GM21381 (cell line): Measurements from ENCODE around the gene SREBF1.

Experiments
- ATAC-seq: cut with Tn5 transposase; IDR thresholded peaks from one replicate; pipeline ENCODE4 v1.9.1; 2021; ENCODE audit warnings: mild to moderate bottlenecking, moderate library complexity; ENCODE audit not compliant: unreplicated experiment

SREBF1 gene

DNA sequence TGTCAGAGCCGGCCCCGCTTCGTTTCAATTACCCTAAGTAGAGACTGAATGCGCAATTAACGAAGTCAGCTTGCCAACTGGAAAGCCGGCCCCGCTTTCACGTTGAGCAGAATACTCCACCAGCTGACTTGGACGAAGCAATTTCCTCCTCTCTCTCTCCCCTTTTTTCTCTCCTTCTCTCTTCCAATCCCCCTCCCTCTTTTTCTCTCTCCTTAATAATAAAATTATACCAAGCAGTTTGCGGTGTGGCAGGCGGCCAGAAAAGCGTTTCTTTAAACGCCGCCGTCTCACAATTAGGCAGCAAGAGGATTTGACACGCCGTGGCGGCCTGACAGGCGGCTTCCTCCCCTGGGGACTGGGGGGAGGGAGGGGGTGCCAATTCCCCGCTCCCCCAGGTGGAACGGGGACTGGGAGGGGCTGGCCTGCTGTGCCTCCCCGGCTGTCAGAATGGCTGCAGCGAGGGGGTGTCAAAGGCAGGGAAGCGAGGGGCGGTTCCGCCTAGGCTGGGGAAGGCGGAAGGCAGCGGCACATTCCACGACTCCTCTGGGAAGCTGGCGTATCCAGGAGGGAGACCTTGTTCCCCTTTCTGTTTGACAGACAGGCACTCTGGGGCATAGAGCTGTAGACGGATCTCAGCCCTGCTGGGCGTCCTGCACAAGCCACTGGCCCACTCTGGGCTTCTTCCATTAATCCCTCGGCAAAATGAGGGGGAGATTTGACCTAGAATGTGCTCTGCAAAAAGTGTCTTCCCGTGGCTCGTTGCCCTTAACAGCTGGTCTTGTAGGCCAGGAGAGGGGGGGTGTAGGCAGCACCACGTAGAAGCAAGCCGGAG lies 52.7 kb downstream of the SREBF1 start:
- ATAC-seq = no peak

DNA sequence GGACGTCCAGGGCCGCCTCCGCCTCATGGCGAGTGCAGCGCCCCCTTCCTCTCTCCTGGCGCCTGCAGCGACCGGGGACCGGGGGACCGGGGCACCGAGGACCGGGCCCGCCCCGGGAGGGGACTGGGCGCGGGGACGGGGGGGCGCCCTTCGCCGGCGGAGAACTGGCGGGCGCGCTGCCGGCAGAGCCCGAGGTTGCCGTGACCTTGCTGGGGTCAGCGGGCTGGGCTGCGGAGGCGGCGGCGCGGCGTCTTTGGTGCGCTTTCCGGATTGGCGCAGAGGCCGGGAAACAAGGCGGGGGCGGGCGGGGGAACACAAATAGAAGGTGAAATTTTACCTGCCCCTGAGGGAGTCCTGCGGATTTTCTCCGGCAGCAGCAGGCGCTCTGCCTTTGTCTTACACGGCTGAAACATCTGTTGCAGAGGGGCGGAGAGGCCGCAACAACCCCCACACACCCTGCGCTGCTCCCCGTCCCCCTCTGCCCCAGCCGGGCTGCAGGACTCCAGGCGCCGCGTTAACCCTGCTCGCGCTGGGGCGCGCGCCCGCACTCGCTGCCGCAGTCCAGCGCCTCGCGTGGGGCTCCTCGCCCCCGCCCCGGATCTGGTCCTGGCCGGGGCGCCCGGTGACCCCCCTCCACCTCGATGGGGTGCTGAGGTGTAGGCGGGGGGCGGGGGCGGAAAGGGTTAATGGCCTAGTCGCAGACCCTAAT lies 53.5 kb downstream of the SREBF1 start:
- ATAC-seq = peak; percentile 39

DNA sequence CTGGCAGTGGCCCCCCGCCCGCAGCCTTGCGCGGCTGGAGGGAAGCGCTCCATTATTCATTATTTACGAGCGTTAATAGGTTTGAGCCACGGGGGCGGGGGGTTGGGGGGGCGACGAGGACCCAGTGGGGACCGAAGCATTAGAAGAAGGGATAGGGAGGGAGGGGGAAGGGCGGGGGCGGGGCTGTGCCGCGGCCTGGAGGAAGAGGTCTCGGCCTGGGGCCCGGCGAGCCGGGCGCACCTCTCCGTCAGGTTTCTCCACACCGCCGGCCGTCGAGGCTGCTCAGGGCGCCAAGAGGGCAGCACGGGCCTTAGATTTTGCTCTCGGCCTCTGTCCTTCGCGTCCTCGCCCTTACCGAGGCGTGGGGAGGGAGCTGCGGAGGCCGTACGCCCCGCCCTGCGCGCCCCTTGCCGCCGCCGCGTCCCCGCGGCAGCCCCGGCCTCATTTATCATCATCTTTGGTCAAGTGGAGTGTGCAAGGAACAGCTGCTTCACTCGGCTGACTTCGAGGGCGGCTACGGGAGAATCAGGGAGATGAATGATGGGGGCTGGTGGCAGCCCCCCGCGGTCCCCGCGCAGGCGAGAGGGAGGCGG lies 54.2 kb downstream of the SREBF1 start:
- ATAC-seq = peak; percentile 8

DNA sequence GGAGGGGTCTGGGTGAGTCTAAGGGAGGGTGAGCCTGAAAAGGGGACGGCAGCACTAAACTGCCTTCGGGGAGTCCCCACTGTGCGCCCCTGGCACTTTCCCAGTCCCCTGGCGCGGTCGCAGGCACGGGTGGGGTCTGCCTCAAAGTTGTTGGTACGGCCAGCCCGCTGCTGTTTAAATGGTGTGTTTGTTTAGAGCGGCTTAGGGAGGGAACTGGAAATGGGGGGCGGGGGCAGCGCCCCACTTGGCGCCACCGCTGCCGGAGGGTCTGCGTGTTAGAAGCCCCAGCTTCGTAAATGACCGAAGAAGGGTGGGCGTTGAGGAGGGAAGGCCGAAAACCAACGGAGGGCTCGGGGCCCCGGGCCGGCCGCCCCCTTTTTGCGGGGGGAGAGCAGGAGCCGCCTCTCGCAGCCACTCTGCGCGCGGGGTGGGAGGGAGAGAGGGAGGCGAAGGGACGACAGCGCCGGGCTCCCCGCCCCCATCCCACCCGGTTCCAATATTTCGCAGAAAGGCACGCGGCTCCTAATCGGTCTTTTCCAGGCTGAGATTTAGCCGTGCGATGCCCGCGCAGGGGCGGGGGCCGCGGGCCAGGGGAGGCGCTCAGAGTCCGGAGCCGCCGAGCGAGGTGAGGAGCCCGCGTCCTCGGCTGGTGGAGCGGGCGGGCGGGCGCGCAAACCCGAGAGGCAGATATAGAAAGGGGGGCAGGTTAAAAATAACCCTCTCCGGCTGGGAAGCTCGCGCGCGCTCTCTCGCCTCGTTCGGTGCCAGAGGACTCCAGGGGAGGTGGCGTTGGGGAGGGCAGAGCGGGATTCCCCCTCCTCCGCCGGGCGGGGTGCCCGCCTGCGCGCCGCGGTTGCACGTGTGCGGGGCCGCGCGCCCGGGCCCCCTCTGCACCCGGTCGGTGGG lies 54.9 kb downstream of the SREBF1 start:
- ATAC-seq = no peak

DNA sequence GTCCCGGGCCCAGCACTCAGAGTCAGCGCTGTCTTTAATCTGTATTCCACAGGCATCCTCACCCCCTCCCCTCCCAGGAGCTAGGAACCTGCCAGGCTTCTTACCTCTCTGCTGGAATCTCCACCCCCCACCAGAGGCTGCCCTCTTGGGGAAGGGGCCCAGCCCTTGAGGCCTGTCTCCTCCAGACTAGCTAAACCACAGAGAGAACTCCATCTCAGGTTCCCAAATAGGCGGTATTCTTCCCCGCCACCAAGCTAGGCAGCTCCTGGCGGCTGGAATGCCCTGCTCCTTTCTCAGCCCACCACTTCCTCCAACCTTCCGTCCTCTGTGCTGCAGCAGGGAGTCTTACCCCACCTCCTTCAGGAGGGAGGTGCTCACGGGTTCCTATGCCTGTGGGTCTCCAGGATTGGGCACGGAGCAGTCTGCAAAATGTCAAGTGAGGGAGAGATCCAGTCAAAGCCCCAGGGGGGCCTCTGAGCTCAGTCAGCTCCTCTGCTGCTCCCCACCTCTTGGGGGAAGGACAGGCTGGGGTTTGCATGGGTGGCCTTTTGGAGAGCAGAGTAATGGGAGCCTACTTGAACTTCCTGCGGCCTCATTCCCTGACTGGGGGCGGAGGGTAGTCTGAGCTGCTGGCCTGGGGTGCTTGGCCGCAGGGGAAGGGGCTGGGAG lies 55.7 kb downstream of the SREBF1 start:
- no peak for ATAC-seq

DNA sequence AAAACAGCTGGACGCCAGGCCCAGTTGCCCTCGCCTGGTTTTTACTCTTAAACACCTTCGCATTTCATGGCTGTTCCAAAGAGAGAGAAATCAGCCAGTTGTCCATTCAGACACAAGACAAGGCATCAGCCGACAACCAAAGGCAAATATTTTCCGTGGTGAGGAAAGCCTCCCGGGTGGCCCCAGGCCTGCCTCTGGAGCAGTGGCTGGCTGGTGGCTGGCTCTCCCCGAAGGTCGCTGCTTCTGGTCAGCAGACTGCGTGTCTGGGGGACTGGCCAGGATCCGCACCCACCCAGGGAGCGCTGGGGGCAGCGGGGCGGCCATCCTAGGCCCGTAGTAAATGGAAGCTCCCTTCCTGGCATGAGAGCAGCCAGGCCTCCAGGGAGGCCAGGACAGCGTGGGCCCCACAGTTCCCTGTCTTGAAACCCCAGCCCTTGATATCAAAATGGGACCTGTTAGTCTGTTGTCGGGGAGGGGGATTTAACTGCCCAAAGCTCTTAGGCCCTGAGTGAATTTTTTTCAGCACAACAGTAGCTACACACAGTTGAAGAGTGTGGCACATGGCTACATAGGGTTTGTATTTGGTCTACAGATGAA lies 57.7 kb downstream of the SREBF1 start:
- no peak for ATAC-seq

DNA sequence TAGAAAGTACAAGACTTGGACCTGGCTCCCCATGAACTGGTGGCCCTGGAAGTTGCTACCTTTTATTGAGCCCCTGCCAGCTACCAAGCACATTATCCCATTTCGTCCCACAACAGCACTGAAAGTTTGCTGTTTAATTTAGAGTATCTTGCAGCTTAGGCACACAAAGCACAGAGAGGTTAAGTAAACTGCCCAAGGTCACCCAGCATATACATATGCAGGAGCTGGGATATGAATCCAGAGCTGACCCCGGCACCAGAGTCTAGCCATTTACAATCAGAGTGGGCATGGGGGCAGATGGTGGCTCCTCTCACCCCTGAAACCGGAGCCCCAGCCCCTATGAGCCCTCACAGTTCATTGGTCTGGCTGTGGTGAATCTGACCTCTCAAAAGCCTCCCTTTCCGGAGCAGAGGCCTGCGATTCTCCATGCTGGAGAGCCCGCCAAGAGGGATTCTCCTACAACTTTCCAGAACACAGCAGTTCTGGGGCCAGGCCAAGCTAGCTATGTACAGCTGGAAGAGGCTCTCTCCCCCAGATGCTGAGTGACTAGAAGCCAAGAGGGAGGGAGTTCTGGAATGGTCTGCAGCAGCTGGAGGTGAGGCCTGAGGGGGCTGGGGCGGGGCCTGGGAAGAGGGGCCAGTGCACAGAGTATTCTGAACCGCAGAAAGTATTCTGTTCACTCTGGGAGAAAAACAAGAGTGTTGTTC lies 58.3 kb downstream of the SREBF1 start:
- ATAC-seq = no peak

DNA sequence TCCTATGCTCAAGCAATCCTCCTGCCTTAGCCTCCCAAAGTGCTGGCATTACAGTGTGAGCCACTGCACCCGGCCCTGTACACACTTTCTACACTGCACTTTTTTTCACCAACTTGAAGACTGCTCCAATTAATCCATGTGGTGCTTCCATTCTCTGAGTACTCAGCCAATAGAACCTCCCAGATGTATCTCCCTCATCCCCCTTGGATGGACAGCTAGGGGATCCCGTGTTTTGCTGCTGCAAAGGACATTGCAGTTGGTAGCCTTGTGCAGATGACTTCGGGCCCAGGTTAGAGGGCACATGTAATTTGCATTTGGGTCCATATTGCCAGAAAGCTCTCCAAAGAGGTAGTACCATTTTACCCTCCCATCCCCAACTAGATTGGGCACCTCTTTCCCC lies 59.9 kb downstream of the SREBF1 start:
- ATAC-seq = no peak

DNA sequence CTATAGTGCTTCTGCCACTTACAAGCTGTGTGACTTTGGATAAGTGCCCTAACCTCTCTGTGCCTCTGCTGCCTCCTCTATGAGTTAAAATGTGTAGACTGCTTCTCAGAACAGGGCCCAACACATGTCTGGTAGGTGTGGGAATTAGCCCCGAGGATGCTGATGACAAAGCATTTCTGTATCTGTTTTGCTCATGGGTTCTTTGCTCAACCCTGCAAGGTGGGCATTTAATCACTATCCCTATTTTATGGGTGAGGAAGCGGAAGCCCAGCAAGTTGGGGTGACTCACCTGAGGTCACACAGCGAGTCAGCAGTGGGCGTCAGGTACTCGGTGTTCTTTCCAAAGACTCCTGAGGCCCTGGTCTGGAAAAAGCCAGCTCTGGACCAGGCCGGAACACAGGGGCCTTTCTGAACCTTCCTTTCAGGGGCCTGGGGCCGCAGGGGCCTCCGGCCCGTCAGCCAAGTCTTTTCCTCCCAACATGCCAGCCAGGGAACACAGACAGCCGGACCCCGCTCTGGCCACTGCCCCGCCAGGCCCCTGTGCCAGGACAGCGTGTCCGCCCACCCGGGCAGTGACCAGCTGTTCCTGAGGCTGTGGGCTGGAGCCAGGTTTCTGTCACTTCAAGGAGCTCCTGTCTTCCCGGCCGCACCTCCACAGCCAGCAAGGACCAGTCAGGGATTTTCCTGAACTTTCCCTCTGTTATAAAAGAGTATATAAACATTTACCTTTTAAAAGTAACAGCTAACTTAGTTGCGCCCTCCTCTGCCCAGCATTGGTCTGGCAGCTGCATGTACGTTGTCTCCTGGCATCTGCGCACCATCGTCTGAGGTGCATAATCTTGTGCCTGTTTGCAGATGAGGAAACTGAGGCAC lies 62.5 kb downstream of the SREBF1 start:
- ATAC-seq = no peak

DNA sequence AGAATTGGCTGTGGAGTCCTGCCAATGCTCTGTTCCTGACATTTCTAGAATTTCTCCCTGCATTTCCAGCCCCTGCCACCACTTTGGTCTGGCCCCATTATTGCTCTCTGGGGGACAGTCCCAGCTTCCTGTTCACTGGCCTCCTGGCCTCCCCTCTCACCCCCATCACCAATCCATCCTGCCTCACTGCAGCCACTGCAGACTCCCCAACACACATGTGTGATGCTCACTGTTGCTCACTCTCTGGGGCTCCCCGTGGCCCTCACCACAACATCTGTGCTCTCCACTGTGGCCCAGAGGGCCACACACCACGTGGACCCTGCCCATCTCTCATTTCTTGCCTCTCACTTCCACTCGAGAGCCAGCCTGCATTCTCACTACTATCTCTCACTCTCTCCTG lies 64.6 kb downstream of the SREBF1 start:
- ATAC-seq = no peak

DNA sequence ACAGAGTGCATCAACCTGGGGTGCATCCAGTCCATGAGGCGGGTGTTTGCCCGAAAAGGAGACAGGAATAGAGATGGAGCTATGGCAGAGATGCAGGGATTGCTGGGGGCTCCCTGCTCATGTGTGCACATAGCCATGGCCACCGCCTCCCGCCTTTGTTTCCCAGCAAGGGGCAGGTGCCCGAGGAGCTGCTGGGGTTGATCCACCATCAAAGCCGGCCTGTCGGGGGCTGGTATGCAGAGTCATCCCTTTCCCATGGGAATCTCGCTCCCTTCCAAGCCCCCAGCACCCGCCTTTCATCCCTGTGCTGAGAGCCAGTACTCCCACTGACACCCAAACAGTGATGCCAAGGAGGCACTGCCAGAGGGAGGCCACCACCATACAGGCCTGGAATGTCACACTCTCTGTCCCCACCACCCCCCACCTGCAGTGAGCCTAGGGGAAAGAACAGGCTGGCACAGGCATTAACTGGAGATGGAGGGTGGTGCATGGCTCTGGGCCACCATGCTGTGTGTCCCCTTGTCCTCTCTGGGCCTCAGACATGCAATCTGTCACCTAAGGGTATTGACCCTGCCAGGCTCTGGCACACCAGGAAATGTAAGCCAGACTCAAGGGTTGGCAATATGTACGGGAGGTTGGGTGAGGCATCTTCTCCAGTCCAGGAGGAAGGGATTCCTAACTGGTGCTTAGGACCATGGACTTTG lies 65.1 kb downstream of the SREBF1 start:
- no peak for ATAC-seq

DNA sequence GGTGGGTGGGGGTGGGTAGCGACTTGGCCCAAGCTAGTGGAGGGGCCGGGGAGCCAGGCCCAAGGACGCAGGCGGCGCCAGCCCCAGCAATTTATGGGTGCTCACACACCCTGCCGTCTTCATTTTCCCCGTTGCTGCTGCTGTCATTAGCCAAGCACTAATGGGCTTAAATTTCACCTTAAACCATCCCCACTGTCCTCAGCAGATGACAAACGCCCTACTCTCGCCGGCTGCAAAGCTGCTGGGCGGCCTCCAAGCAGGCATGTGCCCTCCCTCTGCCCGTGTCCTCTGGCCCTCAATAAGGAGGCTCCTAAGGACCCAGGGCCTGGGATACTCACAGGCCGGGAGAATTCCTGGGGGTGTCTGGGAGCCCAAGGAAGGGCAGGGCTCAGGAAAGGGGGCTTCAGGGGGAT lies 66.1 kb downstream of the SREBF1 start:
- no peak for ATAC-seq

DNA sequence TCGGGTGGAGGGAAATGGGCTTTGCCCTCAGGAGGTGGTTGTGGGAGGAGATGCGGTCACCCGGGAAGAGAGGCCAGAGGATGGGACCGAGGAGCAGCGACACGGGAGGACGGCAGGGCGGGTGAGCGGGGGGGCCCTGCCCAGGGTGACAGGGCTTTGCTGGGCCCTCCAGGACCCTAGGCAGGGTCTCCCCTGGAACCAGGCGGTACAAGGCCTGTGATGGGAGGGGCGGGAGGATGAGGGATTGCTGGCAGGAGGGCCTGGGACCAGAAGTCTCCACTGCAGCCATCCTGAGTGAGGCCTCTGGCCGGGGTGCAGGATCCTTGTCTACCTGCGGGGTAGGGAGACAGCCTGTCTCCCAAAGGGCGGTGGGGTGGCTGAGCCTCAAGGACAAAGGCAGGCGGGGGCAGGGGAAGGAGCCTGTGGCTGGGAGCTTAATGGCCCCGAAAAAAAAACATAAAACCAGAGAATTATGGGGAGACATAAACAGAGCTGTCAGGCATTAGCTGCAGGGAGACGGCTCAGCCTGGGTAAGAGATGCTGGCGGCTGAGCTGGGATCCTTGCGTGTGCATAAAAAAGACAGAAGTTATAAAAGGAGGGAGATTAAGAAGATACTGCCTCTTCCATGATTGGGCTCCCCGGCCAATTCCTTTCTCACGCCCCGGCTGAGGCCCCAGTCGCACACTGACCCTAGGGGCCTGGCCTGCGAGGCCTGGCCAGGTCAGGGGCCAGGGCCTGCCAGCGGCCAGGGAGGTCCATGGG lies 66.7 kb downstream of the SREBF1 start:
- no peak for ATAC-seq

DNA sequence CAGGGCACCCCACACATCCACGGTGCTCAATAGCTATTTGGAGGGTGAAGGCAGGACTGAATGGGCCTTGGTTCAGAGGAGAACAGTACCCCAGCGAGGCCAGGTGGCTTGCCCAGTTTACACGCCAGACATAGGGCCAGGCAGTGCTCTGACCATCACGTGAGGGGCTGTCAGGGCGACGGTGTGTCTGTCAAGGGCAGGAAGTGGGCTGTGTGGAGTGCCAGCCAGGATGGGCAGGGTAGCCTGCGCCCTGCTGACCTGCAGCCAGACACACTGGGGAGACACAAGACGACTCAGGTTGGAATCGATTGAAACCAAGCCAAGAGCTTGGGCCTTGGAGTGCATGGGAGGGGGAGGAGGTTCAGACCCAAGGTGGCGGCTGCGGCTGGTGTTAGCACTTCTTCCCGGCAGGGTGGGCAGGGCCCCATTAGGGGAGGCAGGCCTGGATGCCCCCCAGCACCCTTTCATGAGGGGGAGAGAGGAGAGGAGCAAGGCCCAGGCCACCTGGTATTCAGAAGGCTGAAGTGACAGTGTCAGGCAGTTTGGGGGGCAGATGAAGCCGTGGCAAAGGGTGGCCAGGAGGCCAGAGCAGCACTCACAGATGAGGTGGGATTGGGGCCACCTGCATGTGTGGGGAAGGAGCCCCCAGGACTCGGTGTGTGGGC lies 68.2 kb downstream of the SREBF1 start:
- ATAC-seq = no peak

DNA sequence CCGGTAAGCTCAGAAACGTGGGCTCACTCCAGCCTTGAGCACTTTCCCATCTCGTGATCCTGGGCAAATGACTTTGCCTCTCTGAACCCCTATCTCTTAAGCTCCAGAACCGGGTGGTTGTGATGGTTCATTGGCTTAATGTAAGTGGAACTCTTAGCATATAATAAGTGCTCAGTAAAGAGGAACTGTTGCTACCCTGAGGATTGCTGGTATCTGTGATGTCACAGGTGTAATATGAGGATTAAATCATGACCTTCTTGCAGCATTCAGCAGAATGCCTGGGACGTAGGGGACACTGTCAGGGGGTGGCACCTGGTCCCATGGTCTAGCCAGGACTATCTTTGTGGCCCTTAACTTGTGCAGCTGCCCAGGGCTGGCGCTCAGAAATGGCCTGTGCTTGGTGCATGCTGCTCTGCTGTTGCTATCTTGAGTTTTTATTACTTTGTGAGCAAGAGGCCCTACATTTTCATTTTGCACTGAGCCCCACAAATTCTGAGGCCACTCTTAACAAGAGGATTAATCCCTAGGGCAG lies 68.8 kb downstream of the SREBF1 start:
- ATAC-seq = no peak

DNA sequence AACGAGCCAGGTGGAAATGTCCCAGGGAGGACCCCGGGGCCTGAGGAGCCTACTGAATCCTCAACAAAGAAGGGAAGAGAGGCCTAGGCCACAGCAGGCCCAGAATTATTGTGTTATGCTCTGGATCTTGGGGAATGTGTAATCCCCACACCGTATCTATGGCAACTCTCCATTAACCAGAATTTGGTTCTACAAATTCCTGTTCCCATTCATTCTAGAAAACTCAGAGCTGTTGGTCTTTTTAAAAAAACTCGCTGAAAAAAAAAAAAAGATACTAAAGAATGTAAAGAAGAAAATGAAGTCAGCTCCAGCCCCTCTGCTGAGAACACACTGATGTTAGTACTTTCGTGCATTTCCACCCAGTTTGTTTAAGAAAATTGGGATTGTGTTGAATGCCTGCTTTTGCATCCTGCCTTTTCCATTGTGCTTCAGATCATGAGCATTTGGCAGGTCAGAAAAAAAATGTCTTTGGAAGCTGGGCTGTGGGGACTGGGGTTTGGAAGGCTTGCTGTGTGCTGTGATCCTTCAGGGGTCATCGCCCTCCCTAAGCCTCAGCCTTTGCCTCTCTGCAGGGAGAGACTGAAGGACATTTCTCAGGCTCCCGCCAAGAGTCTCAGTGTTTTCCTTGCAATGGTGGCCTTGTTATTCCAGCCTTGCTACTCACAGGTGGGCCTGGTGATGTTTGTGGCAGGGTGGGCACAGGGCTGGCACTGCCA lies 69.5 kb downstream of the SREBF1 start:
- no peak for ATAC-seq
